ENCODE results near the gene PSMD8.

DNA sequence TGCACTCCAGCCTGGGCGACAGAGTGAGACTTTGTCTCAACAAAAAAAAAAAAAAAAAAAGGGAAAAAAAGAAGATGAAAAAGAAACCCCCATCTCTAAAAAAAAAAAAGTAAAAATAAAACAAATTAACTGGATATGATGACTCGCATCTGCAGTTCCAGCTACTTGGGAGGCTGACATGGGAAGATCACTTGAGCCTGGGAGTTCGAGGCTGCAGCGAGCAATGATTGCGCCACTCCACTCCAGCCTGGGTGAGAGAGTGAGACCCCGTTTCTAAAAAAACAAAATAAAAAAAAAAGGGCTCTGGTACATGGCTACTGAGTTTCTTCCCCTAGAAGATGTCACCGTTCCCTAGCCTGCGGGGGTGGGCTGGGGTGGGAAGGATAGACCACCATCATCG, 41.1 kb upstream of the PSMD8 start:
- TF ChIP-seq POLR2A (IDR thresholded peaks at IDR 0.05) (no peak), CTCF (IDR thresholded peaks at IDR 0.05) (no peak)

Data from heart left ventricle (tissue), 13 donors.